Neural cell (in vitro differentiated cells): ENCODE measurements around the gene ARHGAP40.

ENCODE experiments used
- CTCF ChIP-seq: fragments of 450-650 bp; IDR thresholded peaks from 2 replicates; pipeline ENCODE4 v1.5.1; 2014; ENCODE audit warnings: antibody characterized with exemption, mild to moderate bottlenecking, moderate library complexity; ENCODE audit not compliant: poor library complexity, severe bottlenecking
- TAF1 ChIP-seq: IDR thresholded peaks from 2 replicates; pipeline ENCODE4 v1.6.1; 2012; ENCODE audit warnings: low read depth

GRCh38 chr20:38672504-38672903 is 70.9 kb downstream of the ARHGAP40 start:
- TF ChIP-seq CTCF (no peak), TAF1 (no peak)
